G401.6 (cell line): ENCODE measurements around the gene INO80B.
A peak's percentile ranks its signal among the peaks of the same experiment; 100 is the strongest.
"Not testable (repeated sequence)": the region's sequence is repeated elsewhere in the genome, so short reads cannot be mapped to it uniquely, and the experiment has no call there.

ENCODE experiments used
- FAIRE-seq: peaks from 2 replicates; lab custom pipeline; 2012; peaks lifted over from hg19 to GRCh38; lab: Jason Lieb, UNC

INO80B gene

DNA sequence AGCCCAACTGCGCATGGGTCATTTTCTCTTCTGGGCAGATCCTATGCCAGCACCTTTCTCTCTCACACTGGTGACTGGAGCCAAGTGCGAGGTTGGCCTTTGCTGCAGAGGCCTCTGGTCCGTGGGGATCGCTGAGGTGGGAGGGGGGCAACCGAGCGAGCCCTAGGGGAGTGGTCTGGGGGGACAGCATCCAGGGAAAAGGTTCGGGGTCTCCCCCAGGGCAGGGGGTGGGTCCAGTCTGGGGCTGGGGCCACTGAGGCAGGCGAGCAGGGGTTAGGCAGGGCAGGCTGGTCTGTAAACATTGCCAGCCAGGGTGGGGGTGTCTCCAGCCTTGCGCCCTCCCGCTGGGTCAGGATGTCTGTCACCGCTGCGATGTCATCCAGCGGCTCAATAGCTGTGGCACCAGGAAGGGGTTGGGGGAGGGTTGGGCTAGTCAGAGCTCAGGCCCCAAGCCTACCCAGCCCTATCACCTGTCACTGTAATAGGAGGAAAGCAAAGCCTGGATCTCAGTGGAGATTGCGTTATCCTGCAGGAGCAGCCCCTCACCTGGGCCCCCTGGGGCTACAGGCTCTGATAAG, 28.6 kb upstream of the INO80B start:
- no peak for FAIRE-seq

DNA sequence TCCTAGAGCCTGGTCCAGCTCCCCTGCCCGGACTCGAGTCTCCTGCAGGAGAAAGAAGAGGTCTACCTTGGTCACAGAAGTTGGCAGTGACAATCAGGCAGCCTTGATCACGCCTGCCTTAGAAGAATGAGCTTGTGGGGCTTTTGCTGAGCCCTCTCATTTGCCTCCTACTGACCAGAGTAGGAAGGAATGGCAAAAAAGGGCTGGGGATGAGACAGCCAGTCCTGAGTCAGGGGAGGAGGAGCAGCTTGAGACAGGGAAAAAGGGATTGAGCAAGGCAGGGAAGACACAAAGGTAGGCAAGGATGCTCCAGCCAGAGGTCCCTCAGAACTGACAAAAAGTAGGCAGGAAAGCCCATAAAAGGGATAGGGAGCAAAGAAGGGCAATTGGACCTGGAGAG, 27.3 kb upstream of the INO80B start:
- FAIRE-seq = no peak

DNA sequence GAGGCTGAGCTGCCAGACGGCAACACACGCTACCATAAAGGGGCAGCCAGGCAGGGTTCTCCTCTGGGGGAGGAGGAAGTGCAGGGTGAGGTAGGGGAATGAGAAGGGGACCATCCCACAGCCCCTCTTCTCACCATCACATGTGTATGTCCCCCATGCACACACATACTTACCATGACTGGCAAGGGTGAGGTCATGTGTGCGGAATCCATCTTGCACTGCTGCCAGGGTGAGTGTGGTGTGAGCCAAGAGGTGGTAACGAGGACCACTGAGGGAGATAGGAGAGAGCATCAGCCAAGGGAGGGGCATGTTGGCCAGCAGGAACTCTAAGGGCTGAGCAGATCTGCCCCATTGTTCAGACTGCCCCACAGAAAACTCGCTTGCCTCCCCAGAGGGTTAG, 26.2 kb upstream of the INO80B start:
- no peak for FAIRE-seq

DNA sequence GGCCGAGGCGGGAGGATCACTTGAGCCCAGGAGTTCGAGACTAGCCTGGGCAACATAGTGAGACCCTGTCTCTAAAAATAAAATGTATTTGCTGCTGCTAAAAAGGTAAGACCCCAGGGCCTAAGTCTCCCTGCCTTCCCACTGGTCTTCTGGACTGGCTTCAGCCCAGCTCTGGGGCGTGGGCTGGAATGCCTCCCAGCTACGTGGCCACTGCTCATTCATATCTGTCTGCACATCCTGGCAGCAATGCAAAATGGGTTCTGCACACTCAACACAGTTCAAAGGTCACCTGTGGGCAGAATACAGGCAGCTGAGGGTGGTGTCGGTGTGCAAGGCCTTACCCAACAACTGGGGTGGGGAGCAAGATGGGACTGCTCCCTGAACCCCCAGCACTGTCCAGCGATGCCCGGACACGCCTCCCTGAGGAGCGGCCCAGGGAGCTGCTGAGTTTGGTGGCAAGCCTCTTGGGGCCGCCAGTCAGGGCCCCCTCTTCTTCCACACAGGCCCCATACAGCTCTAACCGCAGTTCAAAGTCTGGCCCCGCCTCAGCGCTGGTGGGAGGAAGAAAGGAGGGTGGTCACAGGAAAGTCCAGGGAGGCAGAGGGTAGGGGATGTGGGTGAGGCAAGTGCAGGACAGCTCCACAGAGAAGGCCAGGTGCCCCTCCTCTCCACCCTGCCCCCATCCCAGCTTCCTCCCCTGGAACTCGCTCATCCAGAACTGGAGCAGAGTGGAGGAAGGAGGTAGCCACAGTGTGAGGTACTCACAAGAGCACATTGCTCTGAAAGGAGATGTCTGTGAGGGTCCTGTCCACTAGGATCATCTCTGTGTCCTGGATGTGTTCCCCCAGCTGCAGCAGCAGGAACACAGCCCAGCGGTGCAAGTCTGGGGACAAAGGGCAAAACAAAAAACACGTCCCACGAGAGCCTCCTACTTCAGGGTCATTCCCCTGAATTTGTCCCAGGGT, 25.1 kb upstream of the INO80B start:
- FAIRE-seq = no peak

DNA sequence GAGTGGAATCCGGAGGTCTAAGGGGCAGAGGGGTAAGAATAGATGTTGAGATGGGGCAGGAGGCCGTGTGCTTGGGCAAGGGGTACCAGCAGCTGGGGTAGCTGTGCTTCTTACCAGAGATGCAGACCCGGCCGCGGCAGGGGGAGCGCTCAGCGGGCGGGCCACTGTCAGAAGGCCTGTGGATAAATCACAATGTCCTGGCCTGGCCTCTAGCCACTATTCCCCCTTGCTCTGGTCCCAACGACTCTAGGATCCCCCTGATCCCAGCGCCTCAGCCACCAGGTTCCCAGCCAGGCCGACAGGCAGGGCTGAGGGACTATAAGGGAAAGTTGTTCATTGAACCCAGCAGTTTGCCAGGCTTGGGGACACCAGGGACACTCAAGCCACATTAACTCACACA, 24.4 kb upstream of the INO80B start:
- no peak for FAIRE-seq

DNA sequence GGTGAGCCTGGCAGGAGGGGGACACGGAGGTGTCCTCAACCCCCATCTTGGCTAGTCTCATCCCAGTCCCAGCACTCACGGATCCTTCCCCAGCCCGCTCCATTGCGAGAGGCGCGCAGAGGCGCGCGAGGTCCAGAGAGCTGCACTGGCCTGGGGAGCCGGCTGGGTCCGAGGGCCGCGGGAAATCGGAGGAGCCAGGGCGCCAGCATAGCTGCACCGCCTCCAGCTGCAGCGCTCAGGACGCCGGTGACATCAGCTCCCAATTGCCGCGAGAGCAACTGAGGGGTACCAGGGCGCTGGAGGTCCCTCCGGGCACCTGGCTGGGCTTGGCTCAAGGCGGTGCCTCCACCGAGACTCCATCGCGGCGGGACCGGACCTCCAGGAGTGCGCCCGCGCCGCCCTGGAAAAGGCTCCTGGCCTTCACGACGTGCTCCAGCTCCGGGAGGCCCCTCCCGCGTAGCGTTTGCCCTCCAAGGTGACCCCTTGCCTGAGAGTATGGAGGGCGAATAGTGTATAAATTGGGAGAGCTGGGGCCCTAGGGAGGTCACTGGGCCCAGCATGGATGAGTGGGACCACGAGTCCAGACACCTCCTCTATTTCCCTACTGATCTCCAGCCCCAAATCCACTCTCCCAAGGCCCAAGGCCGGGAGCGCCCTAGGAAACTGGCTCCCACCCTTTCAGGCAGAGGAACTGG, 18.6 kb upstream of the INO80B start:
- FAIRE-seq = no peak

DNA sequence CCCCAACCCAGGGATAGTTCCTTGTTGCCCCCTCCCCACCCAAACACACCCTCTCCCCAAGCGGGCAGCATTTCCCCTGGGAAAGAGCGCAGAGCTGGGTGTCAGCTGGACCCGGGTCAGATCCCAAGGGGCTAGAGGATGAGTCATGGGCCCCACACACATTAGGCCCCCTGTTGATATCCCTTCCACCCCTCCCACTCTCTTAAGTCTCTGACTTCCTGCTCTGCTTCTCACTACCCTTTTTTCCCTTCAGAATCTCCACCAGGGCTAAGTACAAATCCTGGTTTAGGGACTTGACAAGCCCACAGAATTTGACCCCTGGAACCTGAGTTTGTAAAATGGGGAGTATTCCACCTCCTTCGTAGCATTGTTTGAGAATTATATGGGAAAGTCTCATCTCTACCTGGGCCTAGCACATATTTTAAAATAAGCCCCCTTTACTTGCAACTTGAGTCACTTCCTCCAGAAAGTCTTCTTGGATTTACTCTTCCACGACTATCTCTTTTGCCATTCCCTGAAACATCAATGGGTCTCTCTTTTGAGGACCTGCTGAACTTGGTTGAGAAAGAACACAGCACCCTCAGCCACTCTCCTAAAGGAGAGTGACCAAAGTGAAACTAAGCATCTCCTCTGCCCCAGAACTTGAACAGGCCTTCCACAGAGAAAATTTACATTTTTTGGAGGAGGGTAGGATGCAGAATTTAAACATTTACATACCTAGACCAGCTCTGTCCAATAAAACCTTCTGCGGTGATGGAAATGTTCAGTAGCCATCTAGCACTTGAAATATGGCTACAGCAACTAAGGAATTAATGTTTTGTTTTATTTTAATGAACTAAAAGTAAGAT, 17.8 kb upstream of the INO80B start:
- FAIRE-seq = no peak

DNA sequence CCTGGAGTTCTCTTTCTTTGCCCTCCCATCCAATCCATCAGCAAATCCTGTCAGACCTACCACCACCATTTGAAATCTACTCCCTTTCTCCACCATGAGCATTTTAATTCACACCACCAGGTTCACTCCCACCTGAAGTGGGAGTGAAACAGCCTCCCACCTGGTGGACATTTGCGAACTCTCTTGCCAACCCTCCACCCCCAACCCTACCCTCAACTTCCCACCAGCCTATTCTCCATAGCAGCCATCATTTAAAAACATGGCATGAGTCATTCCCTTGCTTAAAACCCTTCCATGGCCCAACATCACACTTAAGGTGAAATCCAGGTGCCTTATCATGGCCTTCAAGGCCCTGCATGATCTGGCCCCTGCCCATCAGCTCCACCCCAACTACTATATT, 16.6 kb upstream of the INO80B start:
- no peak for FAIRE-seq

DNA sequence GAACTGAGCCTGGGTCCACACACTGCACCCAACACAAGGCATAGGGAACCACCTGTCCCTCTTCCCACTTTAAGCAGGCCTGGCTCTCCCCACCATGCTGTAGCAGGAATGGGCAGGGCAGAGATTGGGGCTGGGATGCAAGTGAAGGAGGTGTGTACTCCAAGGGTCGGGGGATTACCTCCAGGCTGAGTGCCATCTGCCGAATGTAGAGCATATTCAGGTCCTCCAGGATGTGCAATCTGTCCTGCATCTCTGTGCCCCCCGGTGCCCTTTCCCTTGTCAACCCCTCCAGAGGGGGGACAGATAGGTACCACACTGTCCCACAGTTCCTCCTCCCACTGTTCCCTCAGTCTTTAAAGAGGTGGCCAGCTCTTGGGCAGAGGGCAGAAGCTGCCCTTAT, 15.5 kb upstream of the INO80B start:
- no peak for FAIRE-seq

DNA sequence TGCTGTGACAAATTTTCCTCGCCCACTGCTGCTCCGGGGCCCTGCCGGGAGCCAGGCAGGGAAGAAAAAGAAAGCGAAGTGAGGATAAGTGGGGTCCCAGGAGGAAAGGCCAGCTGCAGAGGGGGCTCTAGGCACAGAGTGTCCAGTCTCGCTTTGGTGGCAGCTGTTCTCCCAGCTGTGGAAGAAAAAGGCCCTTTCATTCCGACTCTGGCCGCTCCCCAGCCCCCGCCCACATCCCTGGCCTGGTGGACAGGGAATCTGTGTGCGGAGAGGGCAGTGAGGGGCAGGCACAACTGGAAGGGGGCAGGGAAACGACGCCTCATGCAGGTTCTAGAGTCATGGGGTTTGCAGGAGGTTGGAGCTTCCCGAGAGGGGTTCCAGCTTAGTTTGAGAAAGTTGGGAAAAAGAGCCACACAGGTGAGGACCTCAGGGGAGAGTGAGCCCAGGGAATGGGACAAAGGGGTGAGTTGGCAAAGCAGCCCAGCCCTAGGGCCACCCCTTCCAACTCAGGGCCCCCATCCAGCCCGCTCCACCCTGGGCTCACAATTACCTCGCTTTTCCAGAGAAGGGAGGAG, 15.0 kb upstream of the INO80B start:
- no peak for FAIRE-seq

DNA sequence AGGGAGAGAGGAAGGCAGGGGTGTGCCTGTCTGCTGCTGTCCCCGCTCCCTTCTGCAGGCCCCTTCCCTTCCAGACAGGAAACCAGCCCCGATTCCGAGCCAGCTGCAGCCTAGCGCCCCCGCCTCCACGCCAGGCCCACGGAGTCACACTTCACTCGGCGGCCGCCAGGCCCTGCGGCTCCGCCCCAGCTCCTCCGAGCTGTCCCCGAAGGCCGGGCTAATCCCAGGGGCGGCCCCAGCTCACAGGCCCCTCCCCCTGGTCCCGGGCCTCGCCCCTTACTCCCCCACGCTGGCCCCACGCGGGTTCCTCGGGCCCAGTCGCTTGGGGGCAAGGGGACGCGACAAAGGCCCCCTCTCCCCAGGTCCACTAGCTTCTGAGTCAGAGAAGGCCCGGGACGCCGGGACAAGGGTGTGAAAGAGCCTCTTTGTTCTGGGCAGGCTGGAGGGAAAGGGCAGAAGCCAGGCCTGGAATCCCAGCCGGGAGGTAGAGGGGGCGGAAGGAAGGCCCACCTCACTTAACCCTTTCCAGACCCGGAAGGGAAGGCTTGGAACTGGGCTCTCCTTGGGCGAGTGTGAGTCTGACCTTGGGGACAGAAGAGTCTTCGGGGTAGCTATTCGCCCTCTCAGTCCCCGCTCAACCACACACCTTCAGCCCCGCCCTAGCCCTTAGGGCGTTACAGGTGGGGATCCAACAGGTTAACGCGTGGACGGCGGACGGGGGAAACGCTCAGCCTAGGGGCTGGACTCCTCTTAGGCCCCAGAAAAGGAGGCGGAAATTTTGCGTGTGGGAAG, 14.3 kb upstream of the INO80B start:
- peak; percentile 85 for FAIRE-seq

DNA sequence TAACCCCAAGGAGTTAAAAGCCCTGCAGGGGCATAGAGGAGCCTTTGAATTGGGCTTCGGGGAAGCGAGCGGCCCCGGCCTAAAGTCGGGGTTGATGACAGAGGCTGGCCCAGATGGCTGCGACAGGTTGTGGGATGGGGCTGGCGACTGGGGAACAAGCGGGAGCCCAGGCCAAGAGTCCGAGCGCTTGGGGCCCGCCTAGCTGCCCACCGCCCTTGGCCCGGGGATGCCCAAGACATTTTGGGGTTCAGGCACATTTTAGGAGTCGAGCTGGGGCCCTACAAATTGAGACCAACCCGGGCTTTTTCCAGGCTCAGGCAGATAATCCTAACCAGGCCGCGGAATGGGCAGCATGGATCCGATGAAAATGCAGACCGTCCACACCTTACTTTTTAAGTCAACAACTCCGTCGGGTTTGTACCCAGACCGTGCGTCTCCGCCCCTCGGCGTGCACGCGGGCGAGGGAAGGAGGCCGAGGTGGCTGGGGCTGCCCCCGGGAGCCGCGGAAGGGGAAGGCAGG, 13.7 kb upstream of the INO80B start:
- FAIRE-seq = no peak

DNA sequence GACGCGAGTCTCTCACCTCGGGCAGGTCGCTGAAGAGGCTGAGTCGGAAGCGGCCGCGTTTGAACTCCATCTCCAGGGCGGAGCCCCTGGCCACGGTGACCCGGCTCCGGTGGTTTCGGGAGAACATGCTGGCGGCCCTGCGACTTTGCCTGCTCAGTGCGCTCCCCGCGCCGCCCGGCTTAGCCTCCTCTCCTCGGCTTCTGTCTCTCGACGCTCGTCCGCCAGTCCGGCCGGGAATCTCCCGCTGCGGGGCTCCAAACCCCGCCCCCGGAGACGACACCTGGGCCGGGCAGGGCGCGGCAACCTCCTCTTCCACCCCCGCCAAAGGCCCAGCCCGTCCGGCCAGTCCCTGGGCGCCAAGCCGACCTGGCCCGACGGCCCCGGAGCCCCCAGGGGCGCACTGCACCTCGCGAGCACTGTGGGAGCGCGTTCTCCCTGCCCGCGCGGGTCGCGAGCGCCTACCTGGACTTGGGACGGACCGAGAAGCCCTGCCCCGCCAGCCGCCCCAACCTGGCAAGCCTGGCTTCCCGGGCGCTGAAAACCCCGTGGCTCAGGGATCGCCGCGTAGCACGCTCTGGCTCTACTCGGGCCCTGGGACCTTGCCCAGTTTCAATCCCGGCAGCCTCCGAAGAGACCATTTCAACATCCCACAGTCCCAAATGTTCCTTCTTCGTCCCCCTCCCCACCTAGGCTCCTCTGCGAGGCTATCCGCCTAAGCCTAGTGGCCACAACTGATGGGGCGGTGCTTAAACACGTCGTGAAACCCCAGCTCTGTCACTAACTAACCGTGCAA, 13.0 kb upstream of the INO80B start, which contains the start of gene RTKN:
Gene RTKN, minus strand, starts transcription at position 248 of the 793 bp plus-strand sequence. Its CDS starts 121 bp downstream, at position 127.
- peak; percentile 3 for FAIRE-seq

DNA sequence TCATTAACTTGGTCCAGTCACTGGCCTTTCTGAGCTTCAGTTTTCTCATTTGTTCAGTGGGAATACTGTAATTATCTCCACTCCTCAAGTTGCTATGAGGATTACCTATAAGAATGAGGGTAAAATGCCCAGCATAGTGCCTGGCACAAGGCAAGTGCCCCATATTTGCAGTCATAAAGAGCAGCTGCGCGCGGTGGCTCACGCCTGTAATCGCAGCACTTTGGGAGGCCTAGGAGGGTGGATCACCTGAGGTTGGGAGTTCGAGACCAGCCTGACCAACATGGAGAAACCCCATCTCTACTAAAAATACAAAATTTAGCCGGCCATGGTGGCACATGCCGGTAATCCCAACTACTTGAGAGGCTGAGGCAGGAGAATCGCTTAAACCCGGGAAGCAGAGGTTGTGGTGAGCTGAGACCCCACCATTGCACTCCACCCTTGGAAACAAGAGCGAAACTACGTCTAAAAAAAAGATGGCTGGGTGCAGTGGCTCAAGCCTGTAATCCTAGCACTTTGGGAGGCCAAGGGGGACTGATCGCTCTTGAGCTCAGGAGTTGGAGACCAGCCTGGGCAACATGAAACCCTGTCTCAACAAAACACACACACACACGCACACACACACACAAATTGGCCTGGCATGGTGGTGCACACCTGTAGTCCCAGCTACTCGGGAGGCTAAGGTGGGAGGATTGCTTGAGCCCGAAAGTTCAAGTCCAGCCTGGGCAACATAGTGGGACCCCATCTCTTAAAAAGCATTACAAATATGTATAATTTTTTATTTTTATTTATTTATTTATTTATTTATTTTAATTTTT, 12.2 kb upstream of the INO80B start:
- FAIRE-seq = not testable (repeated sequence)

DNA sequence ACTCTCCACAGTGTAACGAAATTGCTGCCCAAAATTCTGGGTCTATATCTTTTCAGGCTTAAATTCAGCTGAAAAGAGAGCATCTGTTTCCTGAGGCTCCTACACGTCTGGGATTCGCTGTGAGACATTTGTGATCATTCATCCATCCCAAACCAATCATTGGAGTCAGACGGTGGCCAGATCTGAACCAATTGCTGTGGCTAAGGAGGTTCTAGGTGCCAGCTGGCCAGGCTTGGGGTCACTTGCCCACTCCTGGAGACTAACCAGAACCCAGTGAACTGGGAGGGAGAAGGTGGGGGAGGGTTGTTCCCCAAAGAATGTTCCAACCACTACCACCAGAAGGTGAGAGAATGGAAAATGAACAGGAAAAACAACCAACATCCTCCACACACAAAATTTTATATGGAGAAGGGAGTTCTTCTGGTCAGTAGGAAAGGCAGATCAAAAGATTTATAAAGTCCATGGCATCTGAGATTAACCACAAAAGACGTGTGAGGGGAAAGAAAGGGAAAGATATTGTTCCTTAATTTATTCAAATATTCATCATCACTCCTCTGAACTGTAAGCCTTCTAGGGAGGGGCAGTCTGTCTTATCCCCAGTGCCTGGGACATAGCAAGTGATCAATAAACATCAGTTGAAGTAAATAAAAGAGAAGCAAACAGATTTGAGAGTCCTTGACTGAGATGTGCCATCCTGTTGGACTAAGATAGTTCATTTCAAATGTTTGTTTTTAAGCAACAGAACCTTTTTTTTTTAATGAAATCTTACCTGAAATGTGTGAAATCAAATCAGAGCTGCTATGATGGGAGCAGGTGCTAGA, 10.2 kb upstream of the INO80B start:
- no peak for FAIRE-seq

DNA sequence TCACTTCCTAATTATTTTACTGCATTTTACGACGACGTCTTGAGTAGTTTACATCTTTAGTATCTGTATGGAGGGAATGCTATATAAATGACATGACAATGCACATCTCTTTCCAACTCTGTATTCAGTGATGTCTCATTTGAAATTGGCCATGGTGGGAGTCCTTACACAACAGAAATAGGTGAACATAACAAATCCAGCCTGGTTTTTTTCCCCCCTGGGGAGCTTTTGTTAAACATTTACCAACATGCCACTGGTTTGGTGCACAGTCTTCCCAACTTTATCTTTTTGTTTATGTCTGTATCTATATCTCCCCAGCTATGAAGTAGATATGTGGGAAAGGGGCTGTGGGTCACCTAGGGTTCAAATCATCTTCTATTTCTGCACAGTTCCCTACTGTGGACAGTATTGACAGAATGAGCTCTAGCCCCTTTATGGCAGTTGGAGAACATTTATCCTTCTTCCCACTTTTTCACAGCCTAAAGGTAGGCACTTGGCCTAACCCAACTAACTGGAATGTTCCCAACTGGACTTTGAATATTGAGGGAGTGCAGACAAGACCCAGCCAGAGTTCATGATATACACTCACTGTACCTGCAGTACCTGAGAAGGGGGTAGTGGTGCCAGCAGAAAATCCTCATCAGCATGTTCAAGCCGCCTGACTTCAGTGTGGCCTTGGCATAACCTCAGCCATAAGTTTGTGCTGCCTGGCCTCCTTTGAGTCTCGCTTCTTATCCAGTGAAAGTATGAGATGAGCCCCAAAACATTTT, 7.5 kb upstream of the INO80B start:
- no peak for FAIRE-seq

DNA sequence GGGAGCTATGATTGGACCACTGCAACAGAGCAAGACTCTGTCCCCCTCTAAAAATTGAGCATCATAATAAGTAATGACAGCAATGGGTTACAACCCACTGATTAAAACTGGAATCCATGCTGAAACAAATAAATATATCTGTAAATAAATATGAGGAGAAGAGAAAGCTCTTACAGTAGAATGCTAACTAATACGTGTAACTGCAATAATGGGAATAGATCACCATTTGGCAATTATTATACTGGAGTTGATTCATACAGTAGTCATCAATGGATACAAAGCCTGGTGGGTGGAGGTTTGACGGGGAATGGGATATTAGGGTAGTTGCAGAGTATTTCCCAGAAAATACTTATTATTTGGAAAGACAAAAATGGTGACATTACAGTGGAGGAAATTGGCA, 6.1 kb upstream of the INO80B start:
- no peak for FAIRE-seq
